ENCODE data around the gene SPPL3.
A peak's percentile ranks its signal among the peaks of the same experiment; 100 is the strongest.
"Not testable (repeated sequence)": the region's sequence is repeated elsewhere in the genome, so short reads cannot be mapped to it uniquely, and the experiment has no call there.

Gene SPPL3

DNA sequence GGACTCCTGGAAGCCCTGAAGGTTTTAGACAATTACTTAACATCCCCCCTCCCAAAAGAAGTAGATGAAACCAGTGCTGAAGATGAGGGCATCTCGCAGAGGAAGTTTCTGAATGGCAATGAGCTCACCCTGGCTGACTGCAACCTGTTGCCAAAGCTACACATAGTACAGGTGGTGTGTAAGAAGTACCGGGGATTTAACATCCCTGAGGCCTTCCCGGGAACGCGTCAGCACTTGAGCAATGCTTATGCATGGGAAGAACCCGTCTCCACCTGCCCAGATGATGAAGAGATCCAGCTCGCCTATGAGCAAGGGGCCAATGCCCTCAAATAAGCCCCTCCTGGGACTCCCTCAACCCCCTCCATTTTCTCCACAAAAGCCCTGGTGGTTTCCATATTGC lies 10.6 kb upstream of the SPPL3 start:
- Histone ChIP-seq H3K36me3 (ENCODE audit: control insufficient read depth, insufficient read depth, low read length) (no peaks in the 10 kb centered on the region), H3K9me3 (ENCODE audit: control insufficient read depth, low read length) (no peaks in the 10 kb centered on the region), H3K9ac (ENCODE audit: low read length) (no peak overlapping the region), H3K27me3 (ENCODE audit: control insufficient read depth, insufficient read depth, low read length) (no peaks in the 10 kb centered on the region), H3K4me3 (ENCODE audit: low read length) (no peak overlapping the region), H3K4me1 (ENCODE audit: control insufficient read depth, insufficient read depth, low read length) (no peaks in the 10 kb centered on the region)

DNA sequence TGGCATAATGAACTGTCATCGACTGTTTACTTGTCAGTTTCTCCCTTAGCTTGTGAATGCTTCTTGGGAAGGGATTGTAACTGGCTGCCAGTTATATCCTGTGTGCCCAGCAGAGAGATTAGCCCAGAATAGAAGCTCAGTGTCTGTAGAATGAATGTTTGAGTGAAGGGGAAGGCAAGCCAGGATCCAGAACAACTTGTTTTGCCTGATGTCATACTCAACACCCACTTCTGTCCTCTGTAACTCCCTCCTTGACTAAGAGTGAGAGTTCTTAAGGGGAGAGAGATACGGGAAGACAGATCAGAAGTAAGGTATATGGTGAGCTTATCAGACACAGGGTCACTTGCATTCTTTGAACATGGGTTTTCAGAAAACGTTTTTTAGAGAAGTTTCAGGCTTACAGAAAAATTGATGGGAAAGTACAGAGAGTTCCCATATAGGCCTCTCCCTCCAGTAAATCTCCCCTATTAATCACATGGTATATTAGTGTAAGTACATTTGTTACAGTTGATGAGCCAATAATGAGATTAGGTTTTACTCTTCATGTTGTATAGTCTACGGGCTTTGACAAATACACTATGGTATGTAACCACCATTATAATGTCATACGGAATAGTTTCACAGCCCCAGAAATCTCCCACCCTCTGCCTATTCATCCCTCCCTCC lies 5.6 kb upstream of the SPPL3 start:
- Histone ChIP-seq H3K4me3 (ENCODE audit: low read length) (no peak overlapping the region), H3K9ac (ENCODE audit: low read length) (no peak overlapping the region), H3K4me1 (ENCODE audit: control insufficient read depth, insufficient read depth, low read length) (peaks cover under 1% of the 10 kb centered on the region), H3K36me3 (ENCODE audit: control insufficient read depth, insufficient read depth, low read length) (no peaks in the 10 kb centered on the region), H3K9me3 (ENCODE audit: control insufficient read depth, low read length) (no peaks in the 10 kb centered on the region), H3K27me3 (ENCODE audit: control insufficient read depth, insufficient read depth, low read length) (no peaks in the 10 kb centered on the region)

DNA sequence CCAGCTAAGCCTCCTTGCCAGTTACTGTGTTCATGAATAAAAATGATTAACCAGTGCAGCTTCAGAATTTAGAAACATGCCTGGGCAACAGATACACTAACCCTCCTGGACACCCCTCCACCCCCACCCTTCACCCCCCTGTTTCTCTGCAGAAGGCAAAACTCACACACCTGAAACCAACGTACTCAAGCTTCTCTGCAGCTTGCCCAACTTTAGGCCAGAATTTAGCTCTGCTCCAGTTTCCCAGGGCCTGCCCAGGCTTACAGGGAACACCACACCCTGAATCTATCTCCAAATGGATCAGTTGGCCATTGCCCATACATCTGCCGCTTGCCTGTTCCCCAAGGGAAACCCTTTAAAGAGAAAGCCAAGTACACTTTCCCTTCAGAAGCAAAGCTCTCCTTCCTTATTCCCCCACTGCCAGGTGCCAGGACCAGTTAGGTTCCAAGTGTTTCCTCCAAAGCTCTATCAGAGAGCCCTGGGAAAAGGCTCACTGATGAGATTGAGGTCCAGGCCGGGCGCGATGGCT lies 1.8 kb upstream of the SPPL3 start:
- Histone ChIP-seq H3K4me3 (ENCODE audit: low read length) (no peak overlapping the region), H3K9me3 (ENCODE audit: control insufficient read depth, low read length) (no peaks in the 10 kb centered on the region), H3K27me3 (ENCODE audit: control insufficient read depth, insufficient read depth, low read length) (no peaks in the 10 kb centered on the region), H3K9ac (ENCODE audit: low read length) (no peak overlapping the region), H3K4me1 (ENCODE audit: control insufficient read depth, insufficient read depth, low read length) (peaks cover 17% of the 10 kb centered on the region), H3K36me3 (ENCODE audit: control insufficient read depth, insufficient read depth, low read length) (no peaks in the 10 kb centered on the region)

DNA sequence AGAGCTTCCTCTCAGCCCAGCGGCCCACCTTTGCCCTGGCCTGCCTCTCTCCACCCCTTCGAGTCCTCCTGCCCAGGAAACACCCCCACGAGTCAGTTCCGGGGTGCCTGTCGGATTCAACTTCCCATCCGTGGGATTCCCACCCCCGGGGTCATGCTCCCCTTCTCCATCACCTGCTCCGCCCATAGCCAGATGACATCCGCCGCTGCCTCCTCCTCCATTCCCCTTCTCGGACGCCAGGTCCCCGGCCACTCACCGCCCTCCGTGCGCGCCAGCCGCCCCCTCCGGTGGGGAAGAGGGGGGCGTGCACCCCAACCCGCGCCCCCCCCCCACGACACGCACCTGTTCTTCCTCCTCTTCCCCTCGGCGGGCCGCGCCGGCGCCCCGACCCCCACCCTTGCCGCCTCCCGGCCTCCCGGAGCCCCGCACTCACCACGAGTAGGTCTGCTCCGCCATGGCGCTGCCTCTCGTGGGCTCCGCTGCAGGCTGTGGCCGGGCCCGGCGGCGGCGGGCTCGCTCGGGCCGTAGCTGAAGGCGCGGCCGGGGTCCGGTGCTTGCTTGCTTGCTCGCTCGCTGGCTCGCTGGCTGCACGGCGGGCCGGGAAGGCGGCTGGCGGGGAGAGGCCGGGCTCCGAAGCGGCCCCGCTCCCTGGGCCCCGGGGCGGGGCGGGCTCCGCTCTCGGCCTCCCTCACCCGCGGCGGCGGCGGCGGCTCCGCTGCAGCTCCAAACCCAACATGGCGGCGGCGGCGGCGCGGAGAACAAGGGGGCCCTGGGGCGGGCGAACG lies 554 bp downstream of the SPPL3 start:
- Histone ChIP-seq H3K4me1 (ENCODE audit: control insufficient read depth, insufficient read depth, low read length) (peaks cover 17% of the 10 kb centered on the region), H3K9ac (ENCODE audit: low read length) (peak overlapping the region; percentile 82), H3K4me3 (ENCODE audit: low read length) (peak overlapping the region; percentile 72), H3K27me3 (ENCODE audit: control insufficient read depth, insufficient read depth, low read length) (no peaks in the 10 kb centered on the region), H3K36me3 (ENCODE audit: control insufficient read depth, insufficient read depth, low read length) (no peaks in the 10 kb centered on the region), H3K9me3 (ENCODE audit: control insufficient read depth, low read length) (no peaks in the 10 kb centered on the region)

DNA sequence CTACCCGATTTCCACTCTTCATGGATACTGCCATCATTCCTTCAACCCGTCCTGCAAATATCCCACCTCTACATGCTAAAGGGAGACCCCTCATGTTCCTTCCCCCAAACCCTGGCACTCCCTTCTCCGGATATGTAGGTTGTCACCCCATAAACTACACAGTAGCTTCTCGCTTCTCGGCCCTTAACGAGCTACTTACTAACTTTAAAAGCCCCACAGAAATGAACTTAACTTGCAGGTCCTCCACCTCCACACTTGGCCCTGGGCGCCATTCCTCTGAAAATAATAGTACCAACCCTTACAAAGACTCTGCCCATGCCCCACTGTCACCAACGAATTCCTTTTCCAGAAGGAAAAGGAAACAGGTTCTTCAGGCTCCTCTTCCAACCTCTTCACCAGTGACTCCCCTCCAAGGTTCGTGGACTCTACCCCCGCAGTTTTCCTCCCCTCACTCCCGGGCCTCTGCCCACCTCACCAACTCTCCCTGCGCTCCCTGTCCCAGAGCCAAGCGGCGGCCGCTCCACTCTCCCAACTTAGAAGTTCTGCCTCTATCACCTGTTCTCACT lies 1.2 kb downstream of the SPPL3 start:
- peaks cover 17% of the 10 kb centered on the region for H3K4me1 ChIP-seq (ENCODE audit: control insufficient read depth, insufficient read depth, low read length)
- H3K9ac ChIP-seq (ENCODE audit: low read length): peak overlapping the region; percentile 82
- H3K36me3 ChIP-seq (ENCODE audit: control insufficient read depth, insufficient read depth, low read length): no peaks in the 10 kb centered on the region
- H3K27me3 ChIP-seq (ENCODE audit: control insufficient read depth, insufficient read depth, low read length): no peaks in the 10 kb centered on the region
- no peaks in the 10 kb centered on the region for H3K9me3 ChIP-seq (ENCODE audit: control insufficient read depth, low read length)
- H3K4me3 ChIP-seq (ENCODE audit: low read length): peak overlapping the region; percentile 72

DNA sequence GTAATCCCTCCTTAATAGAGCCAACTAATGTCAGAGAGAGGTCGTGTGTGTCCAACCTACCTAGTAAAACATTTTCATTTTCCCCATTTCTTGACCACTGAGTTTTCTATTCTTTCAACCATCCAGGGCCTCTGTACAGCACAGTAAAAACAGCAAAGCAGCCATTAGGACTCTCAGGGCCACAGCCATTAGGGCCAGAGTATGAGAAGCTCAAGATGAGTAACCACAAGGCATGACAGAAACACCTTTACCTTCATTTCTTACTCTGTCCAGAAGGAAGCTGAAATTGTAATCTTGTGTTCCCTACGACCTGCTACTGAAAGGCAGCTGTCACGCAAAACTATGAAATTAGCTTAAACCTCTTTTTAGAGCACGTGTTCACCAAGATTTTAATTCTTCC lies 2.3 kb downstream of the SPPL3 start:
- H3K36me3 ChIP-seq (ENCODE audit: control insufficient read depth, insufficient read depth, low read length): no peaks in the 10 kb centered on the region
- no peak overlapping the region for H3K4me3 ChIP-seq (ENCODE audit: low read length)
- H3K9me3 ChIP-seq (ENCODE audit: control insufficient read depth, low read length): no peaks in the 10 kb centered on the region
- H3K9ac ChIP-seq (ENCODE audit: low read length): no peak overlapping the region
- peaks cover 17% of the 10 kb centered on the region for H3K4me1 ChIP-seq (ENCODE audit: control insufficient read depth, insufficient read depth, low read length)
- no peaks in the 10 kb centered on the region for H3K27me3 ChIP-seq (ENCODE audit: control insufficient read depth, insufficient read depth, low read length)

DNA sequence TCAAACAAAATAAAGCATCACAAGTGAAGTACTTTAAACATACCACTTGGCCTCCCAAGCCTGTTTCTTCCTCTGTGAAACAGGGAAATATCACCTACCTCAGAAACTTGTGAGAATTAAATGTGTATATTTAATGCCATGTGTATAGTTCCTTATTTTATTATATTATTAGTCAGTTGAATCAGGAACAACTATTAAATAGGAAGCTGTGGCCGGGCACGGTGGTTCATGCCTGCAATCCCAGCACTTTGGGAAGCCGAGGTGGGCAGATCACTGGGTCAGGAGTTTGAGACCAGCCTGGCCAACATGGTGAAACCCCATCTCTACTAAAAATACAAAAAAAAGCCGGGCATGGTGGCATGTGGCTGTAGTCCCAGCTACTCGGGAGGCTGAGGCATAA lies 3.1 kb downstream of the SPPL3 start:
- H3K36me3 ChIP-seq (ENCODE audit: control insufficient read depth, insufficient read depth, low read length); H3K9ac ChIP-seq (ENCODE audit: low read length); H3K27me3 ChIP-seq (ENCODE audit: control insufficient read depth, insufficient read depth, low read length); H3K4me3 ChIP-seq (ENCODE audit: low read length); H3K9me3 ChIP-seq (ENCODE audit: control insufficient read depth, low read length): not testable (repeated sequence)
- peaks cover 17% of the 10 kb centered on the region for H3K4me1 ChIP-seq (ENCODE audit: control insufficient read depth, insufficient read depth, low read length)

DNA sequence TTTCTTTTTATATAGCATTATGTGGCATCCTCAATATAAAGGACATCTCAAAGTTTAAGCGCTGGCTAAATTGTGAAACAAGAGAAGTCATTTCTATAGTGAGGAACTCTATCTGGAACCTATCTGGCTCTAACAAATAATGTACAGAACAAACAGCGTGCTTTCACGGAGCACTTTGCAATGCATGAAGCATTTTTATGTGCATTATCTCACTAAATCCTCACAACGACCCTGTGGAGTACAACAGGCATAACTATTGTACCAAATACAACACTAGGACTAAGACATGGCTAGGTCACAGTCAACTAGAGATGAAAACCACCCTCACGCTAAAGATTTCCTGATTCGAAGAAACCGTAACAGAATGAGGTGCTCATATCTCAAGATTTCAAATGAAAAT lies 8.6 kb downstream of the SPPL3 start:
- Histone ChIP-seq H3K9me3 (ENCODE audit: control insufficient read depth, low read length) (no peaks in the 10 kb centered on the region), H3K9ac (ENCODE audit: low read length) (no peak overlapping the region), H3K4me1 (ENCODE audit: control insufficient read depth, insufficient read depth, low read length) (peaks cover 14% of the 10 kb centered on the region), H3K4me3 (ENCODE audit: low read length) (no peak overlapping the region), H3K27me3 (ENCODE audit: control insufficient read depth, insufficient read depth, low read length) (no peaks in the 10 kb centered on the region), H3K36me3 (ENCODE audit: control insufficient read depth, insufficient read depth, low read length) (no peaks in the 10 kb centered on the region)

DNA sequence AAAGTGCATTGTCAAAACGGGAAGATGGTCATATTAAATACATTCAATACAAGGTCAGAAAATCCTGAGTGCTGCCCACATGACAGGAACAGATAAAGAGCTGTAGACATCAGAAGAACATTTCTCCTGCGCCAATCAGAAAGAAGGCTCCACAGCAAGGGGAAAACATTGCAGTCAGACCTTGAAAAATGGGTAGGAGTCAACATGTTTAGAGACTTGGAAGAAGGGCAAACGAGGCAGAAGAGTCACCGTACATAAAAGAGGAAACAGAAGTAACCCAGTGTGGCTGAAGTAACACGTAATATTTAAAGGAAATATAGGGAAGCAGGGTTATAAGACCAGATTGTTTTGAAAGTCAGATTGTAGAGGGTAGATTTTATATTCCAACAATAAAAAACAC lies 11.9 kb downstream of the SPPL3 start:
- Histone ChIP-seq H3K9ac (ENCODE audit: low read length) (no peak overlapping the region), H3K36me3 (ENCODE audit: control insufficient read depth, insufficient read depth, low read length) (no peaks in the 10 kb centered on the region), H3K9me3 (ENCODE audit: control insufficient read depth, low read length) (no peaks in the 10 kb centered on the region), H3K4me1 (ENCODE audit: control insufficient read depth, insufficient read depth, low read length) (peaks cover 14% of the 10 kb centered on the region), H3K4me3 (ENCODE audit: low read length) (no peak overlapping the region), H3K27me3 (ENCODE audit: control insufficient read depth, insufficient read depth, low read length) (no peaks in the 10 kb centered on the region)

DNA sequence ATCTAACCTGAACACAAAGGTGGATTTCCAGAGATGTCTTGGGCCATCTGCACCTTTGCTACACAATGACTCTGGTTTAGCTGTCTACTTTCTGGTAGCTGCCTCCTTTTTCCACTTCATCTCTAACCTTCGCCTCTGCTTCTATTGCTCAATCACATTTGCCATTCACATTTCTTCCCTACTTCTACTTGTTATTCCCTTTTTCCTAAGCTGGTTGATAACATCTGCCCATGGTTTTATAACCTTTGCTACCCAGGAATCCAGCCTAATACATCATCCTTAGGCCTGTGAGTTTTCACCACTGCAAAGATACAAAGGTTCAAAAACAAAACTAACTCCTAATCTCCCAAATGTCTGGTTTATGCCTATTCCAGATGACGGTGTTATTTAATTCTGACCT lies 13.2 kb downstream of the SPPL3 start:
- H3K9me3 ChIP-seq (ENCODE audit: control insufficient read depth, low read length): no peaks in the 10 kb centered on the region
- H3K27me3 ChIP-seq (ENCODE audit: control insufficient read depth, insufficient read depth, low read length): no peaks in the 10 kb centered on the region
- H3K4me1 ChIP-seq (ENCODE audit: control insufficient read depth, insufficient read depth, low read length): peaks cover 14% of the 10 kb centered on the region
- no peak overlapping the region for H3K9ac ChIP-seq (ENCODE audit: low read length)
- H3K4me3 ChIP-seq (ENCODE audit: low read length): no peak overlapping the region
- H3K36me3 ChIP-seq (ENCODE audit: control insufficient read depth, insufficient read depth, low read length): no peaks in the 10 kb centered on the region

DNA sequence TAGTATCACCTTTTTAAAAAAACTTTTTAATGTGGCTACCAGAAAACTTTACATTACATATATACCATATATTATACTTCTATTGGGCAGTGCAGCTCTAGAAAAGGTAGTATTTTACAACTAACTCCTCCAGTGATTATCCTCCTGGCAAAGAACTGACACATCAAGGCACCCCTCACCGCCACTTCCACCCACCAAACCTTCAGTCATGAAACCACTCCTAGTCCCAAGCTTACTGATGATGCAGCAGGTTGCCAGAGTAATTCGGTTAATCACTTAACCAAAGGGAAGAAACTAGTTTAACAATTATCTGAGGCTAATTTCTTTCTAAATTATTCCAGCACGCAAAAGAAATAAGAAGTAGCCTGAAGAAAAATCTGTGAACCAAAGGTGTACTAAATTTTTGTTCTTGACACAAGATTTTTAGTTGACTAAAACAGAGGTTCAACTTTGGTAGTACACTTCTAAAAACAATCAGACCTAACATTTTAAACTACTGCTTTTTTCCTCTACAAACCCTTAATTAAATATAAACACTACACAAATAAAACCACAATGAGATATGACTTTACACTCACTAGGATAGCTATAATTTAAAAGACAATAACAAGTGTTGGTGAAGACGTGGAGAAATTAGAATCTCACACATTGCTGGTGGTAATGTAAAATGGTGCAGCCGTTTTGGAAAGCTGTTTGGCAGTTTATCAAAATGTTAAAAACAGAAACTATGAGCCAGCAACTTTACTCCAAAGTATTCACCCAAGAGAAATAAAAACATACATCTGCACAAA lies 16.7 kb downstream of the SPPL3 start:
- no peak overlapping the region for H3K9ac ChIP-seq (ENCODE audit: low read length)
- peaks cover 4% of the 10 kb centered on the region for H3K4me1 ChIP-seq (ENCODE audit: control insufficient read depth, insufficient read depth, low read length)
- no peaks in the 10 kb centered on the region for H3K36me3 ChIP-seq (ENCODE audit: control insufficient read depth, insufficient read depth, low read length)
- H3K27me3 ChIP-seq (ENCODE audit: control insufficient read depth, insufficient read depth, low read length): no peaks in the 10 kb centered on the region
- H3K4me3 ChIP-seq (ENCODE audit: low read length): no peak overlapping the region
- no peaks in the 10 kb centered on the region for H3K9me3 ChIP-seq (ENCODE audit: control insufficient read depth, low read length)
